CD1c-positive myeloid dendritic cell (primary cell): Measurements from ENCODE around the gene ISL1.

Experiments
- DNase-seq: peaks from one replicate; pipeline ENCODE4 v3.0.0-alpha.2; 2016; ENCODE audit errors: extremely low spot score

ISL1 gene

GRCh38 chr5:51383131-51384121 lies at the start of gene ISL1:
TSS of gene ISL1 (plus strand) at chr5:51383448. CDS start at chr5:51383672, 224 bp downstream.
- no peak for DNase-seq

GRCh38 chr5:51336878-51337277 lies 46.4 kb upstream of the ISL1 start:
- DNase-seq, result no peak

DNA sequence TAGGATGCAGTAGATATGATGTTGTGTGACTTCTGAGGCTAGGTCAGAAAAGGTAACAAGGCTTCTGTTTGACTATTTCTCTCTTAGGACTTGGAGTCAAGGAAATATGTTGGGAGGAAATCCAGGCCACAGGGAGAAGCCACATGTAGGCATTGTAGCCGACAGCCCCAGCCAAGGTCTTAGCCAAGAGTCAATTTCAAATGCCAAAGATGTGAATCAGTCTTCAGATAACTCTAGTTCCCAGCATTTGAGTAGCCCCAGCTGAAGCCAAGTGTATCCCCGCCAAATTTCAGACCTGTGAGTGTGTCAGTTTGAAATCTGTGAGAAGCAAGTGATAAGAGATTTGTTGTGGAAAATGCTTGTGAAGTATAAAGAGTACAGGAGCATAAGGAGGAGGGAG lies 38.1 kb upstream of the ISL1 start:
- no peak for DNase-seq

- DNase-seq, result no peak
Observed at GRCh38 chr5:51347157-51347556, 36.1 kb upstream of the ISL1 start.

- no peak for DNase-seq
Observed at GRCh38 chr5:51347704-51348103, 35.5 kb upstream of the ISL1 start.

GRCh38 chr5:51371052-51371451 lies 12.2 kb upstream of the ISL1 start:
- no peak for DNase-seq

- DNase-seq, result no peak
Observed at GRCh38 chr5:51373880-51374523, 9.2 kb upstream of the ISL1 start.

- no peak for DNase-seq
Observed at GRCh38 chr5:51375084-51375483, 8.2 kb upstream of the ISL1 start.

DNA sequence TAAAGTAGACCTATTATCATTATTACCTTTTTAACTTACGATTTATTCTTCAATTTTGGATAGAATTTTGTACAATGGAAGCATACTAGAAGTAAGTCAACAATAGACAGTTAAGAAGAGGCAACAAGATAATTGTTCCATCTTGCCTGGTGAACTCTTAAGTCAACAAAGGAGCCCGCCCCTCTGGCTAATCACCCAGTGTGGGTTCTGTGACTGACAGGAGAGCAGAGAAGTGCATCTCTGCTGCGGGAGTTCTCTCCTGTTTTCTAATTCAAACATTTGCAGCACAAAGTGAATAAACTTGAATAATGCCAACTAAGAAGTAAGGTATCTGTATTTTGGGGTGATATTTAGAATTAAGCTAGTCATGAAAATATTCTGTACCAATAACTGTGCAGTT lies 6.7 kb upstream of the ISL1 start:
- DNase-seq, result no peak

GRCh38 chr5:51377151-51378060 lies 5.8 kb upstream of the ISL1 start:
- no peak for DNase-seq

DNA sequence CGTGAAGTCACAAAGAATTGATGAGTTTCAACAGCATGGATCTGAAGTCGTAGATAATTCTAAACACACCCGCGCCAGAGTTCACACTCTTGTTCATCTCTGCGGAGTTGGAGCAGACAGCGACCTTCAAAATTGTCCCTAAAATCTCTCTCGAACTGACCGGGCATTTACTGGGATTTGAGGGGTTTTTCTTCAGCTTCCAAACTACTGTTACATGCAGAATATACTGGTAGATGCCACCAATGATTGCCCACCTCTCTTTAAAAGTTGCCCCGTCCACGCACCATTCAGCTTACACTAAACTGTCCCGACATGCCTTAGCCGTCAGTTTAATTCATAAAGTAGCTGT lies 5.2 kb upstream of the ISL1 start:
- no peak for DNase-seq

DNA sequence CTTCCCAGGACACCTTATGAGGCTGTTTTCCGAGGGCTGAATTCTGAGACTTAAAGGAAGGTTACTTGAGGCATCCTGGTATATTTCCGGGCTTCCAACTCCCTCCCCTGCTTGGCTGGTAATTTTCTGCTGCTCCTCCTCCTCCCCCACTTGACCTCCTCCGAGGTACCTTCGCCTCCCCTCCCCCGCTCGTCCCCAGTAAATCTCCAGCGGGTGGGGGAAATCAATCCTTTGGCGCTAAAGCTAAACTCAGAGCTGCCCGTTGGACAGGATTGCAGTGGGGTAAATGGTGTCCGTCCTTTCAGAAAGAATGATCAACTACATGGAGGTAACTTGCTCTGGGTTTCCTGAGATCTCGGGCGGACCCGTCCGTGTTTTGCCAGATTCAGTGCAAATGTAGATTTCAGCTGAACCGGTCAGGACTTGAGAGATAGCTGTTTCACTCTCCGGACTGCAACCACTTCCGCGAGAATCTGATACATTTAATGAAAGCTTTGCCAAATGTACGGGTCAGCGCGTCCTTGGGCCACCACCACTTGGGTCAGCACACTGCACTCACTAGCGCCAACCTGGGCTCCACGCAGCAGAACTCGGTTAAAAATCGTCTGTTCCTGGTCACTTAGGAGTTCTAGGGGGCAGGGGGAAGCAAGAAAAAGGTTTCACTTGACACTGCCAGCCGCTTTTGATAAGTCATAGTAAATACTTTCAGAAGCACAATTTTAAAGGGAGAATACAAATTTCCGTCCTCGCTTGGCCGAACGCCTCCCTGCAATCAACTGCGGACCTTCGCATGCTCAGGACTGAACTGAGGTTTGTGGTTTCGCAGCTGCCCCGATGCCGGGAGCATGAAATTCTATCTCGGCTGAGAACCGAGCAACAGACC lies 4.6 kb upstream of the ISL1 start:
- no peak for DNase-seq

DNA sequence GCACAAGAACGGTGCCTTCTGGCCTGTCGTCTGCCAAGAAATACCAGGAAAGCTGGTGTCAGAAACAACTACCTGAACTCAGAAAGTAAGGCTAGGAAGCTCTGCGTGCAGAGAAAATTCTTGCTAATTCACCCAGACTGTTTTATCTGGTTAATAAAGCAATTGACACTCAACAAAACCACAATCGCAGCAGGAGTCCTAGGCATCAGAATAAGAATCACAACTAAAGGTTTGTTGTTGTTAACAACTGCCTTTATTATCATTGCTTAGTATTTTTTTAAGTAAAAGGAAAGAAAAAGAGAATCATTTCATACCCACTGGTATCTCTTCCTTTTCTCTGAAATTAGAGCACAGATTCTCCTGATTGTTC lies 3.9 kb upstream of the ISL1 start:
- DNase-seq, result no peak

- peak; percentile 7 for DNase-seq
Observed at GRCh38 chr5:51380603-51381207, 2.5 kb upstream of the ISL1 start.

GRCh38 chr5:51381761-51382474 lies 1.3 kb upstream of the ISL1 start:
- DNase-seq, result no peak

- no peak for DNase-seq
Observed at GRCh38 chr5:51382521-51383130, 622 bp upstream of the ISL1 start.

- no peak for DNase-seq
Observed at GRCh38 chr5:51384281-51384840, 1.1 kb downstream of the ISL1 start.

DNA sequence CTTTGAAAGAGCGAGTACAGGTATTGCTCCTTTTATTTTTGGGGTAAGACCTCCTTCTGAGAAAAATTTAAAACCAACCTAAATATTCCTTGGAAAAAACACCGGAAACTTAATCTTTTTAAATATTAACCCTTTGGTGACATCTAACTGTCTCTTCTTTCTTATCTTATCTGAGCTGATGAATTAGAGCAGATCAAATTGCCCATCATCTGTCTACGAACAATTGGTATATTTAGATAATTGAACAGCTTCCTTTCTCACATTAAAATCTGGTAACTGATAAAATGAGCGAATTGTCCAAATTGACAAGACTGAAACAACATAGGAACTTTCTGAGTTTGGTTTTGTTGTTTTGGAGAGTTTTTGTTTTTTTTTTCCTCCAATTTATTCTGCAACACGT lies 2.0 kb downstream of the ISL1 start:
- DNase-seq, result no peak
